GM19372 (cell line): ENCODE measurements around the gene CLTCL1.
"Not testable (repeated sequence)": the region's sequence is repeated elsewhere in the genome, so short reads cannot be mapped to it uniquely, and the experiment has no call there.

Experiments used
- ATAC-seq: cut with Tn5 transposase; IDR thresholded peaks from one replicate; pipeline ENCODE4 v1.9.1; 2021; ENCODE audit warnings: mild to moderate bottlenecking, low read depth, moderate library complexity; ENCODE audit not compliant: unreplicated experiment

Gene CLTCL1

GRCh38 chr22:19156109-19156508 is 135.4 kb downstream of the CLTCL1 start:
- ATAC-seq = not testable (repeated sequence)

GRCh38 chr22:19152942-19153883 is 138.3 kb downstream of the CLTCL1 start:
- ATAC-seq = no peak

GRCh38 chr22:19151329-19152191 is 140.0 kb downstream of the CLTCL1 start:
- no peak for ATAC-seq

GRCh38 chr22:19150482-19151328 is 140.8 kb downstream of the CLTCL1 start:
- no peak for ATAC-seq

GRCh38 chr22:19149991-19150390 is 141.5 kb downstream of the CLTCL1 start, which contains the start of gene GSC2:
Gene GSC2, minus strand, starts transcription at chr22:19150292. Its CDS starts 9 bp downstream, at chr22:19150283.
- ATAC-seq = no peak

- no peak for ATAC-seq
Observed at GRCh38 chr22:19149047-19149883, 142.3 kb downstream of the CLTCL1 start.

- ATAC-seq = no peak
Observed at GRCh38 chr22:19148417-19149046, 143.0 kb downstream of the CLTCL1 start.

GRCh38 chr22:19147195-19147780 is 144.2 kb downstream of the CLTCL1 start:
- no peak for ATAC-seq

GRCh38 chr22:19146215-19146968 is 145.1 kb downstream of the CLTCL1 start:
- no peak for ATAC-seq

GRCh38 chr22:19143967-19144400 is 147.5 kb downstream of the CLTCL1 start:
- ATAC-seq = no peak

GRCh38 chr22:19143212-19143611 is 148.3 kb downstream of the CLTCL1 start:
- ATAC-seq = no peak

GRCh38 chr22:19142394-19142793 is 149.1 kb downstream of the CLTCL1 start:
- ATAC-seq = no peak

- no peak for ATAC-seq
Observed at GRCh38 chr22:19139974-19140373, 151.5 kb downstream of the CLTCL1 start.

- ATAC-seq = no peak
Observed at GRCh38 chr22:19139001-19139356, 152.5 kb downstream of the CLTCL1 start.

GRCh38 chr22:19138217-19139000 is 153.1 kb downstream of the CLTCL1 start:
- no peak for ATAC-seq

GRCh38 chr22:19137384-19138216 is 153.9 kb downstream of the CLTCL1 start:
- ATAC-seq = no peak
